Tibial artery (tissue), 4 donors: ENCODE measurements around the gene KPNA6.

ENCODE experiments used
- DNase-seq, 2 donors: peaks; one replicate each; pipeline ENCODE4 v3.0.0-alpha.2; 2019
- H3K27ac ChIP-seq, 2 donors: fragments of 200-600 bp; sonication (generic) in 1 of 2; 1 replicate in 1 of 2; 2 replicates in 1 of 2; pipeline ENCODE4 v1.5.1; 2018 to 2019; ENCODE audit warnings: mild to moderate bottlenecking in 1 of 2
- H3K27me3 ChIP-seq, 2 donors: fragments of 200-600 bp; sonication (generic) in 1 of 2; one replicate each; pipeline versions ENCODE4 v1.5.1 to v1.6.0; 2016 to 2019
- H3K36me3 ChIP-seq, 3 donors: fragments of 200-600 bp; sonication (generic) in 2 of 3; one replicate each; pipeline ENCODE4 v1.5.1; 2016 to 2019; ENCODE audit warnings: mild to moderate bottlenecking in 2 of 3
- H3K4me1 ChIP-seq, 4 donors: fragments of 200-600 bp; sonication (generic) in 2 of 4; 1 replicate in 3 of 4; 2 replicates in 1 of 4; pipeline ENCODE4 v1.5.1; 2016 to 2019
- H3K4me3 ChIP-seq, 2 donors: fragments of 200-600 bp; sonication (generic) in 1 of 2; 1 replicate in 1 of 2; 2 replicates in 1 of 2; pipeline ENCODE4 v1.5.1; 2018 to 2019; ENCODE audit warnings: mild to moderate bottlenecking in 2 of 2
- H3K9me3 ChIP-seq, 3 donors: fragments of 200-600 bp; sonication (generic) in 1 of 3; one replicate each; pipeline ENCODE4 v1.5.1; 2016 to 2019
- CTCF ChIP-seq, 2 experiments: fragments of 200-600 bp in 1 of 2; fragments of 450-650 bp in 1 of 2; IDR thresholded peaks; one replicate each; pipeline ENCODE4 v1.5.1; 2017 to 2019; ENCODE audit warnings: antibody characterized with exemption in 2 of 2, mild to moderate bottlenecking in 1 of 2, moderate library complexity in 1 of 2
- intact Hi-C: fragments of 100-400 bp; cut with DNase I; formaldehyde crosslinking; loops from one replicate; pipeline ENCODE4 v1.15.0; 2023; ENCODE audit warnings: low total_unique reads

The KPNA6 gene

DNA sequence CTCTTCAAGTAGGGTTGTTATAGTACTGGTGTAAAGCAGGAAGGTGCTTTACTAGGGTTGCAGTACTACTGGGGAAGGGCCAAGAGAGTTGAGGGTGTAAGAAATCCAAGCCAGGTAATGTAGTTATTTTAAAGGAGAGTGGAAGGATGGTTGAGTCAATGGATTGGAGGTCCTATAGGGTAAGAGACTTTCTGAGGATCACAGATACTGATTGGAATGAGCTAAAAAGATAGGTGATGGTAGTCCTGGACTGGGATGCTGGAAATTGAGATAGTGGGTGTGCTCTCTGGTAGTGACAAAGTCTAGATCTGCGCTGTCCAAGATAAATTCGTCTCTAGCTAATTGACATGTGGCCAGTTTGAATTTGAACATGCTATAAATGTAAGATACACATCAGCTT, 78.6 kb downstream of the KPNA6 start:
- H3K36me3 ChIP-seq: peaks cover 56 to 93% (median 72%) of the 10 kb centered on the region in 3 donors
- intact Hi-C loops: loop anchor here (10.0 kb wide), 1 partner anchor 48 kb away; no protein-coding TSS in a partner anchor
- DNase-seq: no peak
- peaks cover 0 to 41% (median 29%) of the 10 kb centered on the region in 4 donors for H3K4me1 ChIP-seq
- no peak overlapping the region for H3K27ac ChIP-seq
- H3K27me3 ChIP-seq: no peaks in the 10 kb centered on the region
- no peaks in the 10 kb centered on the region for H3K9me3 ChIP-seq
- TF ChIP-seq CTCF (IDR thresholded peaks at IDR 0.05): no peak
- H3K4me3 ChIP-seq: no peak overlapping the region

- TF ChIP-seq CTCF (IDR thresholded peaks at IDR 0.05): no peak
- Histone ChIP-seq H3K36me3 (peaks cover 69 to 95% (median 86%) of the 10 kb centered on the region in 3 donors), H3K27me3 (no peaks in the 10 kb centered on the region), H3K4me1 (peaks cover 0 to 28% (median 17%) of the 10 kb centered on the region in 4 donors), H3K27ac (no peak overlapping the region), H3K9me3 (no peaks in the 10 kb centered on the region), H3K4me3 (no peak overlapping the region)
- no peak for DNase-seq
- intact Hi-C loops: loop anchor here (10.0 kb wide), 1 partner anchor 47 kb away; no protein-coding TSS in a partner anchor
These were observed 80.0 kb downstream of the KPNA6 start for GRCh38 chr1:32187850-32188249.

- no peak overlapping the region for H3K4me3 ChIP-seq
- H3K27ac ChIP-seq: no peak overlapping the region
- no peaks in the 10 kb centered on the region for H3K9me3 ChIP-seq
- intact Hi-C loops: no loop called here
- DNase-seq: no peak
- TF ChIP-seq CTCF (IDR thresholded peaks at IDR 0.05): no peak
- peaks cover 91 to 100% (median 95%) of the 10 kb centered on the region in 3 donors for H3K36me3 ChIP-seq
- H3K4me1 ChIP-seq: no peaks in the 10 kb centered on the region
- H3K27me3 ChIP-seq: no peaks in the 10 kb centered on the region
These were observed 84.5 kb downstream of the KPNA6 start for GRCh38 chr1:32192220-32192948.

GRCh38 chr1:32194984-32195383, 87.1 kb downstream of the KPNA6 start:
- H3K36me3 ChIP-seq: peaks cover 65 to 86% (median 69%) of the 10 kb centered on the region in 3 donors
- H3K27ac ChIP-seq: no peak overlapping the region
- intact Hi-C loops: no loop called here
- no peaks in the 10 kb centered on the region for H3K9me3 ChIP-seq
- no peaks in the 10 kb centered on the region for H3K27me3 ChIP-seq
- DNase-seq: no peak
- H3K4me1 ChIP-seq: peaks cover 3 to 13% (median 11%) of the 10 kb centered on the region in 4 donors
- TF ChIP-seq CTCF (IDR thresholded peaks at IDR 0.05): no peak
- no peak overlapping the region for H3K4me3 ChIP-seq

GRCh38 chr1:32195531-32195930, 87.7 kb downstream of the KPNA6 start:
- no peak for TF ChIP-seq CTCF (IDR thresholded peaks at IDR 0.05)
- H3K4me1 ChIP-seq: peaks cover 3 to 14% (median 13%) of the 10 kb centered on the region in 4 donors
- no peaks in the 10 kb centered on the region for H3K27me3 ChIP-seq
- DNase-seq: no peak
- intact Hi-C loops: no loop called here
- no peaks in the 10 kb centered on the region for H3K9me3 ChIP-seq
- no peak overlapping the region for H3K27ac ChIP-seq
- H3K4me3 ChIP-seq: no peak overlapping the region
- peaks cover 59 to 81% (median 63%) of the 10 kb centered on the region in 3 donors for H3K36me3 ChIP-seq
